ENCODE measurements around the gene RASEF. TPM values are rescaled to one million over a fixed set of nuclear protein-coding genes. Genes with fewer than 3 reads are reported as not detected.

Gene RASEF
- total RNA-seq, 1 experiment from 2014 or later, result 12.3 TPM

GRCh38 chr9:83012168-83012921, 50.6 kb downstream of the RASEF start:
- H3K4me3 ChIP-seq (ENCODE audit: low read length), result no peak overlapping the region
- no peaks in the 10 kb centered on the region for H3K9me2 ChIP-seq (replicated peaks; ENCODE audit: low read length)
- H3K36me3 ChIP-seq (ENCODE audit: low read depth, low read length), result no peaks in the 10 kb centered on the region
- no peaks in the 10 kb centered on the region for H3F3A ChIP-seq (ENCODE audit: low read length, unreplicated experiment)
- no peaks in the 10 kb centered on the region for H3K27me3 ChIP-seq (ENCODE audit: low read length)
- no peak overlapping the region for H3K9ac ChIP-seq (ENCODE audit: low read length)
- H3K27ac ChIP-seq (ENCODE audit: low read length), result no peak overlapping the region
- no peaks in the 10 kb centered on the region for H3K4me1 ChIP-seq (ENCODE audit: insufficient read depth, low read length)
- no peak for DNase-seq
- intact Hi-C loops (cut with micrococcal nuclease), result no loop called here
- no peaks in the 10 kb centered on the region for H4K20me1 ChIP-seq (ENCODE audit: low read length)
- ChIA-PET POLR2A (ENCODE audit: unreplicated experiment) (no interaction called here), CTCF (no interaction called here)
- no peak overlapping the region for H3K4me2 ChIP-seq (ENCODE audit: low read length)
- TF ChIP-seq EZH2 (IDR thresholded peaks at IDR 0.05; ENCODE audit: low read length, unreplicated experiment), result no peak
- TF ChIP-seq CTCF (conservative IDR thresholded peaks at IDR 0.05; ENCODE audit: low read depth, low read length), result no peak
- TF ChIP-seq EZH2phosphoT487 (IDR thresholded peaks at IDR 0.05; ENCODE audit: borderline replicate concordance, low read length), result no peak
- ATAC-seq, result no peak
- H2AFZ ChIP-seq (ENCODE audit: low read length), result no peak overlapping the region
- H3K9me3 ChIP-seq (ENCODE audit: low read length), result no peaks in the 10 kb centered on the region
- no peaks in the 10 kb centered on the region for H3K79me2 ChIP-seq (ENCODE audit: low read length)
- BruUV-seq (replicated peaks), result no TSS peak

GRCh38 chr9:83011611-83012010, 51.3 kb downstream of the RASEF start:
- H3K36me3 ChIP-seq (ENCODE audit: low read depth, low read length), result no peaks in the 10 kb centered on the region
- POLR2A ChIA-PET (ENCODE audit: unreplicated experiment), result no interaction called here
- no peak overlapping the region for H3K4me3 ChIP-seq (ENCODE audit: low read length)
- no peaks in the 10 kb centered on the region for H3K27me3 ChIP-seq (ENCODE audit: low read length)
- CTCF ChIA-PET, result no interaction called here
- H3K27ac ChIP-seq (ENCODE audit: low read length), result no peak overlapping the region
- no peaks in the 10 kb centered on the region for H3F3A ChIP-seq (ENCODE audit: low read length, unreplicated experiment)
- intact Hi-C loops (cut with micrococcal nuclease), result no loop called here
- H3K79me2 ChIP-seq (ENCODE audit: low read length), result no peaks in the 10 kb centered on the region
- H4K20me1 ChIP-seq (ENCODE audit: low read length), result no peaks in the 10 kb centered on the region
- no peaks in the 10 kb centered on the region for H3K9me2 ChIP-seq (replicated peaks; ENCODE audit: low read length)
- ATAC-seq, result no peak
- no peak for TF ChIP-seq EZH2 (IDR thresholded peaks at IDR 0.05; ENCODE audit: low read length, unreplicated experiment)
- H3K4me1 ChIP-seq (ENCODE audit: insufficient read depth, low read length), result no peaks in the 10 kb centered on the region
- DNase-seq, result no peak
- H3K4me2 ChIP-seq (ENCODE audit: low read length), result no peak overlapping the region
- H3K9me3 ChIP-seq (ENCODE audit: low read length), result no peaks in the 10 kb centered on the region
- no peak overlapping the region for H2AFZ ChIP-seq (ENCODE audit: low read length)
- BruUV-seq (replicated peaks), result no TSS peak
- no peak overlapping the region for H3K9ac ChIP-seq (ENCODE audit: low read length)

GRCh38 chr9:83007521-83008300, 55.2 kb downstream of the RASEF start:
- Histone ChIP-seq H2AFZ (ENCODE audit: low read length) (no peak overlapping the region), H3K79me2 (ENCODE audit: low read length) (no peaks in the 10 kb centered on the region), H3K4me3 (ENCODE audit: low read length) (no peak overlapping the region), H3K9me3 (ENCODE audit: low read length) (no peaks in the 10 kb centered on the region), H3K27me3 (ENCODE audit: low read length) (no peaks in the 10 kb centered on the region), H3K4me2 (ENCODE audit: low read length) (no peak overlapping the region), H3K9ac (ENCODE audit: low read length) (no peak overlapping the region), H3K36me3 (ENCODE audit: low read depth, low read length) (no peaks in the 10 kb centered on the region), H3K9me2 (replicated peaks; ENCODE audit: low read length) (no peaks in the 10 kb centered on the region), H3F3A (ENCODE audit: low read length, unreplicated experiment) (no peaks in the 10 kb centered on the region), H4K20me1 (ENCODE audit: low read length) (no peaks in the 10 kb centered on the region), H3K4me1 (ENCODE audit: insufficient read depth, low read length) (no peaks in the 10 kb centered on the region), H3K27ac (ENCODE audit: low read length) (no peak overlapping the region)
- no peak for ATAC-seq
- intact Hi-C loops (cut with micrococcal nuclease), result no loop called here
- BruUV-seq (replicated peaks), result no TSS peak
- no peak for DNase-seq
- ChIA-PET POLR2A (ENCODE audit: unreplicated experiment) (no interaction called here), CTCF (no interaction called here)
- TF ChIP-seq EZH2 (IDR thresholded peaks at IDR 0.05; ENCODE audit: low read length, unreplicated experiment), result no peak
- no peak for TF ChIP-seq CTCF (conservative IDR thresholded peaks at IDR 0.05; ENCODE audit: low read depth, low read length)
- TF ChIP-seq EZH2phosphoT487 (IDR thresholded peaks at IDR 0.05; ENCODE audit: borderline replicate concordance, low read length), result no peak
